Stimulated activated CD8-positive, alpha-beta memory T cell treated with anti-CD3 and anti-CD28 coated beads, Interleukin-15, amount 100 ng/mL, for 48 hours (primary cell): ENCODE measurements around the gene COTL1.

Experiments
- DNase-seq, 2 donors: peaks; one replicate each; pipeline ENCODE4 v3.0.0-alpha.2; 2020; ENCODE audit warnings: low read depth in 2 of 2

Gene COTL1, protein sequence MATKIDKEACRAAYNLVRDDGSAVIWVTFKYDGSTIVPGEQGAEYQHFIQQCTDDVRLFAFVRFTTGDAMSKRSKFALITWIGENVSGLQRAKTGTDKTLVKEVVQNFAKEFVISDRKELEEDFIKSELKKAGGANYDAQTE

DNA sequence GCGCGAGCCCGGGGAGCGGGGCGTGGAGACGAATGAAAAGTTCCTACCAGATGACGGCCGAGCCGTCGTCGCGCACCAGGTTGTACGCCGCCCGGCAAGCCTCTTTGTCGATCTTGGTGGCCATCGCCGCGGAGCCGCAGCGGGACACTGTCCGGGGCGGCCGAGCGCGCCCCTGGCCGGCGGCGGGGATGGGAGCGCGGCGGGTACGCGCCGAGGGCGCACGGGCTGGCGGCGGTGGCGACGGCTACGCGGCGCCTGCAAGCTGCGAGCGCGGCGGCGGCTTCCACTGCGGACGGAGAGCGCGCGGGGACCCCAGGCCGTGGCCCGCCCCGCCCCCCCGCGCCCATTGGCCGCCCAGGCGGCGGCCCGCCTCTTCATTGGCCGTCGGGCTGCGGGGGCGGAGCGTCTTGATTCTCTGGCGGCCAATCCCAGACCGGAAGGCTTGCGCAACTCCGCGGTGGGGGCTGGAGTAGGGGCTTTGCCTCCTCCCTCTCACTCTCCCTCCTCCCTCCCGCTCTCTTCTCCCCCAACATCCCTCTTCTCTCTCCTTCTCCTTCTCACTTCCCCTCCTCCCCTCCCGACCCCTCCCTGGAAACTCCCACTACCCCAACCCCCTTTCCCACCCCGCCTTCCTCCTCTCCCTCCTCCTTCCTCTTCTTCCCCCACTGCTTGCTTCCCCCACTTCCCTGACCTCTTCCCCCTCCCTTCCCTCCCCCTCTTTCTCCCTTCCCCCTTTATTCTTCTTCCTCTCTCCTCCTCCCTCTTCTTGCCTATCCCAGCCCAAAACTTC is at the start of gene COTL1:
Gene COTL1, minus strand, starts transcription at position 288 of the 790 bp plus-strand sequence. Its CDS starts 164 bp downstream, at position 124.
- peak; percentile 94 to 95 for DNase-seq

DNA sequence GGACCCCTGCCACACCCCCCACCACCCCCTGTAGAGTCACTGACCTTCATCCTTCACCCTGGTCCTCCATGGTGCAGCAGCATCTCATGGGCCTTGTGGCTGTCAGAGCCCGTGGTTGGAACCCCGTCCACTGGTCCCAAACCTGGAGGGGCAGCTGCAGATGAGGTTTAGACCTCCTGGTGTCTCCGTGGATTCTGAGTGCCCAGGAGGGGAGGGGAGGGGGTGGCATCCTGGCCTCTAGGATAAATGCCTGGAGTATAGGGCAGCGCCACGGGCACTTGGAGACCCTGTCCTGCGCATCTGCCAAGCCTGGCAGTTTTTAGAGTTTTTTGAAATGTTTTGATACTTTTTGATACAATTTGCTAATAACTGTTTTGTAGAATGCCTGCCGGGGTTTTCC is 48.0 kb upstream of the COTL1 start:
- no peak for DNase-seq

DNA sequence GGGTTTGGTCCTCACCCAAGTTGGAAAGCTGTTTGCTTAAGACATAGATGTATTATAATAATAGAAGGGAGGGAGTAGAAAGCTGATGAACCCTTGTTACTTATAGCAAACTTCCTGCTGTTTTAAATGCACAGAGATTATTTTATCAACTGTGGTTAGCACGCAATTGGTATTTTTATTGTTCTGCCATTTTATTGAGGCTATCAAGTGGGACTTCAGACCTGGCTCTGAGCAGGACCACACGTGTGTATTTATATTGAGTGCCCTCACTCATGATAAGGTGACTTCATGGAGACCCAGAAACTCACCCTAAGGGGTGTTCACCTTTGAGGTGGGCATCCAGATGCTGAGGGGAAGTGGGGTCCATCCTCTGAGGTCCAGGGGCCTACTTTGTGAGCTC is 47.5 kb upstream of the COTL1 start:
- no peak for DNase-seq

DNA sequence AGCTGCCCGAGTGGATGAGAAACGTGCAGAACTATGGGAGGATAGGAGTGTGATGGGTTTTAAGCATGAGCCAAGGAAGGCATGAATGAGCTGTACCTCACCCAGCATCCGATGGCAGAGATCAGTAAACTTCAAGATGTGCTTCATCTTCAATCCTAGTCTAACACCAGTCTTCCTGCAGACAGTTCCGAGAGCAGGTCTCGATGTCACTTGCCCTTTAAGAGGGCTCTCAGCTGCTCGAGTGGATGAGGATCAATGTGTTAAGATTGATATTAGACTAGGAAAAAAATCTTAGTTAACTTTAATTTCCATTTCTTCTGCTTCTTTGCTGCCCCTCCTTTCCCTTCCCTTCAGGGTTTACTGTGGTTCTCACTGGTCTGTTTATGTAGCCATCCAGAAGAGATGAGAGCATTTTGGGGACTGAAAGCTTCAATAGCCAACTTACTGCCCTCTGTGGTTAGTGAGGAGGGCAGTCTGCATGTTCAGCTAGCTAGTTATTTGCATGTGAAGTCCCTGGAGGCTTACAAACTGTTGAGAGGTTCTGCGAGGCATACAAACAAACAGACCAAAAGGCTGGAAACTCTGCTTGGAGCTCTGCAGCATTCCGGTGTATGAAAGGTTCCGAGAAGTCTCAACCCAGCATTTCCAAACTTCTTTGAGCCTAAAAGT is 45.7 kb upstream of the COTL1 start:
- no peak for DNase-seq

DNA sequence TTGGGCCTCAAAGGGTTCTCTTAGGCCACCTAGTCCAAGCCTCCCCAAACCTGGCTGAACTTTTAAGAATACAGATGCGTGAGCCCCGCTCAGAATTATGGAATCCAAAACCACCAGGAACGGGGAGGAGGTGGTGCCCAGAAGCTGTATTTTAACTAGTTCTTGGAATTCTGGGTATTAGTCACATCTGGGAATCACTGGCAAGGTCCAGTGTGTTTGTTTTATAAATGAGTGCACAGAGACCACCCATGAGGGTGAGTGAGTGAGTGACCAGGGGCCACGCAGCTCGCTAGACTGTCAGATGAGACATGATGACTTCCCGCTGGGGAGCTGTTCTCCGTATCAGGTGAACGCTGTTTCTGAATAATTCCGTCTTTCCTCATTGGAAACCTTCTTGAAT is 44.6 kb upstream of the COTL1 start:
- no peak for DNase-seq

DNA sequence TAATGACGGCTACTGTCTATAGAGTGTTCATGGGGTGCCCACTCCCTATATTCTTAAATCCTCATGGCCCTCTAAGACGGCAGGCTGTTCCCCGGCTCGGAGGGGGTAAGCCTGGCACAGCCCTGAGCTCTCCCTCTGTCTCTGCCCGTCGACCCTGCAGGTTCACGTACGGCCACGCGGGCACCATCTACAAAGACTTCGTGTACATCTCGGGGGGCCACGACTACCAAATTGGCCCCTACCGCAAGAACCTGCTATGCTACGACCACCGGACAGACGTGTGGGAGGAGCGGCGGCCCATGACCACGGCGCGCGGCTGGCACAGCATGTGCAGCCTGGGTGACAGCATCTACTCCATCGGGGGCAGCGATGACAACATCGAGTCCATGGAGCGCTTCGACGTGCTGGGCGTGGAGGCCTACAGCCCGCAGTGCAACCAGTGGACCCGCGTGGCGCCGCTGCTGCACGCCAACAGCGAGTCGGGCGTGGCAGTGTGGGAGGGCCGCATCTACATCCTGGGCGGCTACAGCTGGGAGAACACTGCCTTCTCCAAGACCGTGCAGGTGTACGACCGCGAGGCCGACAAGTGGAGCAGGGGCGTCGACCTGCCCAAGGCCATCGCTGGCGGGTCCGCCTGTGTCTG is 43.7 kb upstream of the COTL1 start:
- no peak for DNase-seq

DNA sequence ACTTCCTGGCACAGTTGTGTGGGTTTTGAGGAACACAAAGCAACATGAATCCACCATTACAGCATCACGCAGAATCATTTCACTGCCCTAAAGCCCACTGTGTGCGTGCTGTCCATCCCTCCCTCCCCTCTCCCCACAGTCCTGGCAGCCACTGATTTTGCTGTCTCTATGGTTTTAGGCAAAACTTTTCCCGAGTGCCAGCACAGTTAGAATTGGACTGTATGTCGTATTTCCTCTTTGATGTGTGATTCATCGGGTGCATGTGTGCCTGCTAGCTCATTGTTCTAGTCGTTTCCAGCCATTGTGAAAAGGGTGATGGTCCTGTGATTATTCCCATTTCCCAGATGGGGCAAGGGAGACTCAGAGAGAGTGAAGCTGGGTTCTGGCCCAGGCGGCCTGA is 43.1 kb upstream of the COTL1 start:
- no peak for DNase-seq

DNA sequence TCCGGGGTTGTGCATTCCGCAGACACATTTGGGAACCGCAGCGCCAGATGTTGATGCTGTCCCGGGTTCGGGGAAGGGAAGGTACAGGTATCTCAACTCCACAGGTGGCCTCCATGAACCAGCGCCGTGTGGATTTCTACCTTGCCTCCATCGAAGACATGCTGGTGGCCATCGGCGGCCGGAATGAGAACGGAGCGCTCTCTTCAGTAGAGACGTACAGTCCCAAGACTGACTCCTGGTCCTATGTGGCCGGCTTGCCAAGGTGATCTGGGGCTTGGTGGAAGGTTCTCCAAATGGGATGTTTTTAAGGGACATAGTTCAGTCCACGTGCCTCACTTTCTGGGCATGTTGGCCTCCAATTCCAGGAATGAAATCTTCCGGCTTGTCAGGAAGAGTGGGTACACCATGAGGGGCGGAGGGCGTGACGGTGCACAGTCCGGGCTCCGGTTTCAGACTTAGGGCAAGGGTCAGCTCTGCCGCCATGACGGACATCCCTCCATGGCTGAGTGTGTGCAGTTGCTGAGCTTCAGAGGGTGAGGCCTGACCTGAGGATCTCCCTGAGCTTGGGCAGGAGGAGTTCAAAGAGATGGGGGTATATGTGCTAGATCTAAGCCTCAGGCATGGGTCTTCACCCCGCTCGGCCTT is 41.9 kb upstream of the COTL1 start:
- DNase-seq, result no peak

DNA sequence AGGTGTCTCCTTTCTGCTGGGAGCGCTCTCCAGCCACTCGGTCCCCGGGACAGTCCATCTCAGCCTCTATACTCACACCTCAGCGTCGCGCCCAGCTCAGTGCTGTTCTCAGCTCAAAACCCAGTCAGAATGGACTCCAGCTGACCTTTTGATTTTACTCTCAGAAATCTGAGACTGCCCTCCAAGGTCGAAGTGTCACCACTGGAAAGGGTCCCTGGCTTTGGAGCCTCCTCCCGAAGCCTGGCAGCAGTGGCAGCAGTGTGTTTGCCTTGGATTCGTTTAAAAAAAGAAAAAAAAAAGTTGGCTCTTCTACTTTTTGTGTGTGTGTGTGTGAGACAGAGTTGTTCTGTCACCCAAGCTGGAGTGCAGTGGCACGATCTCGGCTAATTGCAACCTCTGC is 40.8 kb upstream of the COTL1 start:
- no peak for DNase-seq

DNA sequence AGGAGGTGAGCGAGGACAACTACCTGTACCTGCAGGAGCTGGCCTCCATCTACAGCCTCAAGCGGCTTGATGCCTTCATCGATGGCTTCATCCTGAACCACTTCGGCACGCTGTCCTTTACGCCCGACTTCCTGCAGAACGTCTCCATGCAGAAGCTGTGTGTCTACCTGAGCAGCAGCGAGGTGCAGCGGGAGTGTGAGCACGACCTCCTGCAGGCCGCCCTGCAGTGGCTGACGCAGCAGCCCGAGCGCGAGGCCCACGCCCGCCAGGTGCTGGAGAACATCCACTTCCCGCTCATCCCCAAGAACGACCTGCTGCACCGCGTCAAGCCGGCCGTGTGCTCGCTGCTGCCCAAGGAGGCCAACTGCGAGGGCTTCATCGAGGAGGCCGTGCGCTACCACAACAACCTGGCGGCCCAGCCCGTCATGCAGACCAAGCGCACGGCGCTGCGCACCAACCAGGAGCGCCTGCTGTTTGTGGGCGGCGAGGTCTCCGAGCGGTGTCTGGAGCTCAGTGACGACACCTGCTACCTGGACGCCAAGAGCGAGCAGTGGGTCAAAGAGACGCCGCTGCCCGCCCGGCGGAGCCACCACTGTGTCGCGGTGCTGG is 39.5 kb upstream of the COTL1 start:
- DNase-seq, result no peak

DNA sequence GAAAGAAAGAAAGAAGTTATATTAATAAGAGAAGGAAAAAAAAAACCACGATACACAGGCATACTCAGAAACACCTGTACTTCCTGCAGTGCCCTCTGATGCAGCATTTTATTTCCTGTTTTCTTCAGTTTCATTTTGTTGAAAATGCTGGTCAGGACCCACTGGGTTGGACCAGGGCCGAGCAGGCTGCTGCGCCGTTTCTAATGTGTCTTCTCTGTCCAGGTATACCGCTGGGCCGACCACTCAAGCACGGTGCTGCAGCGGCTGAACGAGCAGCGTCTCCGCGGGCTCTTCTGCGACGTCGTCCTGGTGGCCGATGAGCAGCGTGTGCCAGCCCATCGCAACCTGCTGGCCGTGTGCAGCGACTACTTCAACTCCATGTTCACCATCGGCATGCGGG is 38.8 kb upstream of the COTL1 start:
- DNase-seq, result no peak

DNA sequence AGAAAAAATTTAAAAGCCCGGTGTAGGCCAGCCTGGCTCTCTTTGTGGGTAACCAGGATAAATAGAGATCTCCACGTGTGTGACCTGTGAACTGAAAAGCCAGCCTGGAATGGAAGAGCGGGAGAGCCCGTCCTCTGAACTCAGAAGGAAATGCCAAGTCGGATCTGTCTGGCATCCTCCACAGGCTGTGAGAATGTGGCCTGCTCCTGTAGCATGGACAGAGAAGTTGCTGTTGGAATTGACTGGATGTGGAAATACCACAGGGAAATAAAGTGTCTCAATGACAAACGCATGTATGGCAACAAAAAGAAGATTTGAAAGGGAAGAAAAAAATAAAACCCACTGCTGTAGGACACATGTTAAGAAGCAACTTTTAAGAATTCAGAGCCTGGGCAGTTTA is 37.1 kb upstream of the COTL1 start:
- no peak for DNase-seq

DNA sequence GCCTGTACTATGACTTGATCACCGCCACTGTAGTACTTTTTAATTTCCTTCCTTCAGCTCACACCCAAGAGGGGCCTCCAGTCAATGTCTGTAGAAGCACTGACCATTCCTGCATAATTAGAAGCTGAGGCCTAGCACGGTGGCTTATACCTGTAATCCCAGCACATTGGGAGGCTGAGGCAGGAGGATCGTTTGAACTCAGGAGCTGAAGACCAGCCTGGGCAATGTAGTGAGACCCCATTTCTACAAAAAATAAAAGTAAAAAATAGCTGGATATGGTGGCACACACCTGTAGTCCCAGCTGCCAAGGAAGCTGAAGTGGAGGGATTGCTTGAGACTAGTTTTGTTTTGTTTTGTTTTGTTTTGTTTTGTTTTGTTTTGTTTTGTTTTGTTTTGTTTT is 36.4 kb upstream of the COTL1 start:
- no peak for DNase-seq

DNA sequence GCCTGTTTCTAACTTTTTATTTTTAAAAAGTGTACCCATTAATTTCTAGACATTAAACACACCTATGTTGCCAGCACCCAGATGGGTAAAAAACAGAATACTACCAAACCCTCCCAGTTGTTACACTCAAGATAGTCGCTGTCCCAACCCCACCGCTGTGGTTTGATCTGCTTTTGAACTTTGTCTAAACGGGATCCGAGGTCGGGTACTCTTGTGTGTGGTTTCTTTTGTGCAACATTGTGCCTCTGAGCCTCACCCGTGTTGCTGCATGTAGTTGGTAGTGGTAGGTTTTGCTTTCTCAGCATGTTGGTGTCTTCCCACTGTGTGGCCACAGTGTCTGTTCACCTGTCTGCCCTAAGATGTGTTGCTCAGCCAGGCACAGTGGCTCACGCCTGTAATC is 34.7 kb upstream of the COTL1 start:
- no peak for DNase-seq

DNA sequence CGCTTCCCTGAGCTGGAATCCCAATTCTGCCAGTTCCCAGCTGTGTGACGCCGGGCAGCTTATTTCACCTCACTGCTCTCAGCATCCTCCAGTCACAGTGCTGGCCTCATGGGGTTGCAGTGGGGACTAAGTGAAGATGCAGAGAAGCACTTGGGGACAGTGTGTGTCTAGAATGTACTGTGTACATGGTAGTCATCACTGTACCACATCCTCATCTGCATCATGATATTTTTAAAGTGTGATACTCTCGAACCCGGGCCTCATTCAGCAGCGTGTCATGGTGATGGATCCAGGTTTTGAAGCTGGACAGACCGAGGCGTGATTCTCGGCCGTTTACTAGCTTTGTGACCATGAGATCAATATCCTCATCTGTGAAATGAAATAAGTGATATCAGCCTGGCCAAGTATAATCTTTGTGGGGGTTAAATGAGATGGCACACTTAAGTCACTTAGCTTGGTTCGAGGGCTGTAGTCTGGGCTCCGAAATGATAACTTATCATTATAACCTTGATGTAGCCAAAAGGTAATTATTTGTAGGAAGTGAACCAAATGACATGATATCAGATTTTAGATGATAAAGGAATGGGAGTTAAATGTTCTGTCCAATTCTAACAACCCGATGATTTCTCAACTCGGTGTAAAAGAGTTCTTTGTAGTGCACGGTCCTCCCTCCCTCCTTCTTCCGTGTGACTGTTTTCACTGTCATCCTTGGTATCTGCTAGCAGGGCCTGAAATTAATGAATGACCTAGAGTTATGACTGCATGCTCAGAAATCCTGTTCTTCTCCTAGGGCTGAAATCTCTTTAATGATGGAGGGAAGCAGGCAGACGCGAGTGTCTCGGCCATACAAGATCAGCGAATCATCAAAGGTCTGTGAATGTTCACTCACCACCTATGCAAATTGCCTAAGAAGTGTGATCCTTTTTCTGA is 32.4 kb upstream of the COTL1 start:
- DNase-seq, result no peak

DNA sequence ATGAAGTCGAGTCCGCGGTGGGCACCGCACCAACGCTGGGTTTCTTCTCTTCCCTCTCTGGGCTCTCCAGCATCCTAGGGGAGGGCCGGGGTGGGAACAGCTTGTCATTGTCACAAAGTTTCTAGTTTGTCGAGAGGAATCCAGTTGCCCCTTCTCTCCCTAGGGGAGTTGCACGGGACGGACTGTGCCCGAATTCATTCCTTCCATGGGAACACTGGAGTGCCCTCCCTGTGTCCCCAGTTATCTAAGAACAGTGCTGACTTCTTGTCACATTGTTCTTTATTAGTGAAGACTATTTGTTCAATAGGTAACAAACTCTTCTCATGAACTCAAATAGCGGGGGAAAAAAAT is 31.6 kb upstream of the COTL1 start:
- DNase-seq, result no peak

DNA sequence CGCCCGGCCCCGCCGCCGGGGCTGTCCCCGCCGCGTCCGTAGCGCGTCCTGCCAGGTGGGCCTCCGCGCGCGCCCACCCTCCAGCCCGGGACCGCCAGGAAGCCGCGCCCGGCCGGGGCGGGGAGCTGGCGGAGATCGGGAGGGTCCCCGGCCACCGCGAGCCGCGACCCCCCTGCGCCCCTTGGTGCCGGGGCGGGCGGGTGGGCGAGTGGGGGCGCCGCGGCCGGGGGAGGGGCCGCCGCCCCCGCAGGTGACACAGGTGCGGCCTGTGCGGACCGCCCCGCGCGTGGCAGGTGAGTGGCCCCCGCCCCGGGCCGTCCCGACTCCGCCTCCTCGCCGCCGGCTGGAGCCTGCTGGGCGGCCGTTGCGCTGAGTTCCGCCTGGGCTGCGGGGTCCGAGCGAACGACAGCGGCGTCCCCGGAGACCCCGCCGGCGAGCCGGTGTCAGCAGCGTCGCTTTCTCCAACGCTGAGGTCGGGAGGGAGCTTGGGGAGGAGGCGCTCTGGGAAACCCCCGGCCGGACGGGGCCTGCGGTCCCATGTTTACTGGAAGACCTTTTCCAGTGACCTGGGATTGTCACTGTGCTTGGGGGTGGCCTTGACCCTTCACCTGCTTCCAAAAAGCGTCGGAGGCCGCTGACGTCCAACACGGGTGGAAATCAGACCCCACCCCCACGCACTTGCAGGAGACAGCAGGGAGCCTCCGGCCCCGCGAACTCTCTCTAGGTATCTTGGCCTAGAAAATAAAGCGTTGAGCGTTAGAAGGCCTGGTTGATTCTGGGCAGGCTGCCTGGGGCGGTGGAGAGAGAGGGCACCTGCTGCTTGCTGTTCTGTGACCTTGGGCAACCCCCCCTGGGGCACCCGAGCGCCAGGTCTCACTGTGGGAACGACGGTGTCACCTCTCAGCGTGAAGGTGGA is 31.0 kb upstream of the COTL1 start:
- DNase-seq, result peak in 1 of 2 donors; percentile 34

DNA sequence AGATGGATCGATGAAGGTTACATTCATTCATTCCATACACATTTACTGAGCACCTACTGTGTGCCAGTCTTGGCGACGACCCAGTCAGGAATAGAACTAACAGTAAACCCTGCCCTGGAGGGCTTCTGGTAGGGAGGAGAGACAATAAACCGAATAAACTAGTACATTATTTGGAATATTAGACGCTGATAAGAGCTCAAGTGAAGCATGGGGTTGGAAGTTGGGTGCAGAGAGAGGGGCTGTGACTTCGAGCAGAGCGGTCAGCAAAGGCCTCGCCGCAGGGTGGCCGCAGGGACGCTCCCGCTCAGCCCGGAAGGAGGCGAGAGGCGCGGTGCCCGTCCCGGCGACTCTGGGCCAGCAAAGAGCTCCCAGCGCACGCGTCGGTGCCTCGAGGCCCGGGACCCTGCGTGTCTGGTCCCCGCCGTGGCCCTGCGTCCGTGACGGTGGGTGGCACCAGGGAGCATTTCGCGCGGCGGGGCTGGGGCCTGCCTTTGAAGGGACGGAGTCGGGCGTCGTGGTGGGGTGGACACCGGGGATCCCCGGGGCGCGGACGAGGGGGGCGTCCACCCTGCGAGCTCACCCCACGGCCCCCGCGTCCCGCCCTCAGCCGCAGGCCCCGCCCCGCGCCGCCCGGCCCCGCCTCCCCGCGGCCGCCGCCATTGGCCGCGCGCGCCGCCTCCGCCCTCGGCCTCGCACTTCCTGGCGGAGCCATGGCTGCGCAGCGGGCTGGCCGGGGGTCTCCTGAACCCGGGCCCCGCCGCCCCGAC is 30.1 kb upstream of the COTL1 start, which contains the start of gene KLHL36:
Gene KLHL36, plus strand, starts transcription at position 684 of the 767 bp plus-strand sequence. CDS start 2,357 bp downstream, outside the sequence.
- DNase-seq, result peak; percentile 55 to 58

DNA sequence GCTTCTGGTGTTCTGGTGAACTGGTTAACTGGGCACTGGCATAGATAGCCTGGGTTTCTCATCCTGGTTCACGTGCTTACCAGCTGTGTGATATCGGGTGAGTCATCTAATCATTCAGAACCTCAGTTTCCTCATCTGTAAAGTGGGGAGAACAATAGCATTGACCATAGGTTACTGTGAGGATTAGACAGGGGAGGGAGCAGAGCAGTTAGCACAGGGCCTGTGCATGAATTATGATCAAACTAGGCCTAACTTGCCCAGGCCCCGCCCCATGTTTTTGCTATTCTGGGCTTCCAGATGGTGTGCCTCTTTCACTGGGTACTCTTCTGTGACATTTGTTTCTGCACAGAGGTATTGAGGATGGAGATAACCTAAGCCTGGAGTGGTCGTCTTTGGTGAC is 25.8 kb upstream of the COTL1 start:
- no peak for DNase-seq
